ELF-1 (cell line): Measurements from ENCODE around the gene F10.

Experiments
- DNase-seq: peaks from one replicate; pipeline ENCODE4 v3.0.0-alpha.2; 2016; ENCODE audit warnings: low read depth, low spot score

Gene F10

DNA sequence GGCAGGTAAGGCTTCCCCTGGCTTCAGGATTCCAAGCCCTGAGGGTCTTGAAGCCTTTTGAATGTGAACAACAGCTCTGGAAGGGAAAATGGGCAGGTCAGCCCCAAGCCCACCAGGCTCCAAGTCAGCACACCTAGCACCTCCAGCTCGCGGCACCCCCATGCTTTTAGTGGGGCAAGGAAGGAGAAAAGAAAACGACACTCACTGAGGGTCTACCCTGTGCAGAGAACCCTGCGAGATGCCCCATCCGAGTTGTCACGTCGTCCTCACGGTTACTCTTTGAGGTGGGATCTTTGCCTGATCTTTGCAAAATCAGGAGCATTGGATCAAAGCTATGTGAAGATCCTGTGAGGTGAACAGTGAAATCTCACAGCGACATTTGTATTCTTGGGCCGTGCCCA is 5.7 kb upstream of the F10 start:
- no peak for DNase-seq

DNA sequence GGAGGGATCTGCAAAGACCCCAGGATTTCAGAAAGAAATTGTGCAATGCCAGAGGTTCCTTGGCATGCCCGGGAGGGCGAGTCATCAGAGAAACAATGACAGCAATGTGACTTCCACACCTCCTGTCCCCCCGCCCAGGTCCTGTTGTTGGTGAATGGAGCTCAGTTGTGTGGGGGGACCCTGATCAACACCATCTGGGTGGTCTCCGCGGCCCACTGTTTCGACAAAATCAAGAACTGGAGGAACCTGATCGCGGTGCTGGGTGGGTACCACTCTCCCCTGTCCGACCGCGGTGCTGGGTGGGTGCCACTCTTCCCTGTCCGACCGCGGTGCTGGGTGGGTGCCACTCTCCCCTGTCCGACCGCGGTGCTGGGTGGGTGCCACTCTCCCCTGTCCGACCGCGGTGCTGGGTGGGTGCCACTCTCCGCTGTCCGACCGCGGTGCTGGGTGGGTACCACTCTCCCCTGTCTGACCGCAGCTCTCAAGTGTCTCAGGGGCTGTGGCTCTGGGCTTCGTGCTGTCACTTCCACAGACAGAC is 5.2 kb upstream of the F10 start:
- DNase-seq, result no peak

DNA sequence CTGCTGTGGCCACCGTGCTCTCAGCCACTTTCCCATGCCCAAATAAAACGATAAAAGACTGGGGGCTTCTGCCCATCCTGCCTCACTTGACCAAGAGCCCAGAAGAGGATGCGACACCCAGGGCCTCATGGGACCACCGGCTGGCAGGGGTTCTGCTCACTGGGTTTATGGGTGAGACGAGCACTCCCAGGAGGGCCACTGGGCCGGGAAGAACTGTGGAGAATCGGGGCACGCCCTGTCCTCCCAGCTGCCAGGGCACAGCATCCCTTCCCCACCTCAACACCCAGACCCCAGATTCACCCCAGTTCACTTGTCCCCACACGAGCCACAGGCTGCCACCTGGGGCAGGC is 4.7 kb upstream of the F10 start:
- DNase-seq, result no peak

DNA sequence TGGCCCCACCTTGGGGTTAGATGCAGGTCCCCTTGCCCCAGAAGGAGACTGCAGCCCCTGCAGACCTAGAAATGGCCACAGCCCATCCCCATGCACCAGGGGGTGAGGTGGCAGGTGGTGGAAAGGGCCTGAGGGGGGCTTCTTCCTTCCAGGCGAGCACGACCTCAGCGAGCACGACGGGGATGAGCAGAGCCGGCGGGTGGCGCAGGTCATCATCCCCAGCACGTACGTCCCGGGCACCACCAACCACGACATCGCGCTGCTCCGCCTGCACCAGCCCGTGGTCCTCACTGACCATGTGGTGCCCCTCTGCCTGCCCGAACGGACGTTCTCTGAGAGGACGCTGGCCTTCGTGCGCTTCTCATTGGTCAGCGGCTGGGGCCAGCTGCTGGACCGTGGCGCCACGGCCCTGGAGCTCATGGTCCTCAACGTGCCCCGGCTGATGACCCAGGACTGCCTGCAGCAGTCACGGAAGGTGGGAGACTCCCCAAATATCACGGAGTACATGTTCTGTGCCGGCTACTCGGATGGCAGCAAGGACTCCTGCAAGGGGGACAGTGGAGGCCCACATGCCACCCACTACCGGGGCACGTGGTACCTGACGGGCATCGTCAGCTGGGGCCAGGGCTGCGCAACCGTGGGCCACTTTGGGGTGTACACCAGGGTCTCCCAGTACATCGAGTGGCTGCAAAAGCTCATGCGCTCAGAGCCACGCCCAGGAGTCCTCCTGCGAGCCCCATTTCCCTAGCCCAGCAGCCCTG is 4.2 kb upstream of the F10 start:
- DNase-seq, result no peak

DNA sequence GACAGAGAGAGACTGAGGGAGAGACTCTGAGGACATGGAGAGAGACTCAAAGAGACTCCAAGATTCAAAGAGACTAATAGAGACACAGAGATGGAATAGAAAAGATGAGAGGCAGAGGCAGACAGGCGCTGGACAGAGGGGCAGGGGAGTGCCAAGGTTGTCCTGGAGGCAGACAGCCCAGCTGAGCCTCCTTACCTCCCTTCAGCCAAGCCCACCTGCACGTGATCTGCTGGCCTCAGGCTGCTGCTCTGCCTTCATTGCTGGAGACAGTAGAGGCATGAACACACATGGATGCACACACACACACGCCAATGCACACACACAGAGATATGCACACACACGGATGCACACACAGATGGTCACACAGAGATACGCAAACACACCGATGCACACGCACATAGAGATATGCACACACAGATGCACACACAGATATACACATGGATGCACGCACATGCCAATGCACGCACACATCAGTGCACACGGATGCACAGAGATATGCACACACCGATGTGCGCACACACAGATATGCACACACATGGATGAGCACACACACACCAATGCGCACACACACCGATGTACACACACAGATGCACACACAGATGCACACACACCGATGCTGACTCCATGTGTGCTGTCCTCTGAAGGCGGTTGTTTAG is 3.3 kb upstream of the F10 start:
- no peak for DNase-seq

DNA sequence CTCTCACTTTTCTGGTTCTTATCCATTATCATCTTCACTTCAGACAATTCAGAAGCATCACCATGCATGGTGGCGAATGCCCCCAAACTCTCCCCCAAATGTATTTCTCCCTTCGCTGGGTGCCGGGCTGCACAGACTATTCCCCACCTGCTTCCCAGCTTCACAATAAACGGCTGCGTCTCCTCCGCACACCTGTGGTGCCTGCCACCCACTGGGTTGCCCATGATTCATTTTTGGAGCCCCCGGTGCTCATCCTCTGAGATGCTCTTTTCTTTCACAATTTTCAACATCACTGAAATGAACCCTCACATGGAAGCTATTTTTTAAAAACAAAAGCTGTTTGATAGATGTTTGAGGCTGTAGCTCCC is 2.8 kb upstream of the F10 start:
- DNase-seq, result no peak

DNA sequence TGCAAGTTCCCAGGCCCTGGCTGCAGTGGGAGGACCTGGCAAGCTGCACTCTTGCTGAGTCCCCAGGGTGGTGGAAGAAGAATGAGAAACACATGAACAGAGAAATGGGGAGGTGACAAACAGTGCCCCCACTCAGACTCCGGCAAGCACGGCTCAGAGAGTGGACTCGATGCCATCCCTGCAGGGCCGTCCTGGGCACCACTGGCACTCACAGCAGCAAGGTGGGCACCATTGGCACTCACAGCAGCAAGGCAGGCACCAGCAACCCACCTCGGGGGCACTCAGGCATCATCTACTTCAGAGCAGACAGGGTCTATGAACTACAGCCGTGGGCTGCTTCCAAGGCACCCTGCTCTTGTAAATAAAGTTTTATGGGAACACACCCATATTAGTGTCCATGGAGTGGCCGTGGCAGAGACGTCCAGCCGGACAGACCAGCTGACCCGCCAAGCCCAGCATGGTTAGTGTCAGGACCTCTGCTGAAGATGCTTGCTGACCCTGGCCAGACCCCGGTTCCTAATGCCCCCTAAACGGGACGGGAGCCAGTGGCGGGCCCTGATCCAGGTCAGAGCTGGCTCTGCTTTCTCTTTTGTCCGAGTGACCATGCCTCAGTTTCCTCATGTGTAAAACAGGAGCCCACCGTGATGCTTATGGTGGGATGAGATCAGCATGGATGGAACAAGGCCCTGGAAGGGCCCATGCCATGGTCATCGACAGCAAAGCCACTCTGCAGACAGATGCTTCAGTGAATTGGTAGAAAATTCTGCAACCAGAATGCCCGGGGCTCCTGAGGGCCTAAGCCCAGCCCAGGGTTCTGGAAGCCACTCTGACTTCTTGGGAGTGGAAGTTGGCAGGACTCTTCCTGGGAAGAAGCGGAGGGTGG is 2.1 kb upstream of the F10 start:
- DNase-seq, result no peak

DNA sequence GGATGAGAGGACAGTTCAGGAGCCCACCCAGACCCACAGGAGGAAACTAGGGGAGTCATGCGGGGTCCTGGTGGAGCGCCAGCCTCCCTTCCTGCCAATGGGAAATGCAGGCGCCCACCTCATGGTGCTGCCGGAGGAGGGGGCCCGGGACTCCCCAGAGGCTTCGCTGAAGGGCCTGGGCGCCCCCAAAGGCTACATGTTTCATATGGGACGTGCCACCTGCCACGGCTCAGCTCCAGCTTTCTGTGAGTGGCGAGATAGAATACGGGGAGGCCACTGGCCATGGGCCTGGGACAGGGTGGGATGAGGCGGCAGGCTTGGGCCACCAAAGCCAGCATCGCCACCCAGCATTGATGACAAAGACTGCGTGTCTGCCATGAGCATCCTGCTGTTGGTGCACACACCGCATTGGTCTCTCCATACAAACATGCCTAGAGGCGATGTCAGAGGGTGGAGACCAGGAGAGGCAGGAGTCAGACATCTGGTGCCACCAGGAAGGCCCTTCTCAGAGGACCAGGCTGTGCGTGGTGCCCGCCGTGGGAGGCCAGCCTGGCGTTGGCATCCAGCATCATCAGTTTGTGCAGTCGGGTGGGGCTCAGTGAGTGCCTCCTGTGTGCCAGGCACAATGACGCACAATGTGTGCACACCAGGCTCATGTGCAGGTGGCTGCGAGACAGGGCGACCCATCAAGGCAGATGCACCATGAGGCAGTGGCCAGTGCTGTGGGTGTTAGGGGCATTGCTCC is 1.2 kb upstream of the F10 start:
- no peak for DNase-seq

DNA sequence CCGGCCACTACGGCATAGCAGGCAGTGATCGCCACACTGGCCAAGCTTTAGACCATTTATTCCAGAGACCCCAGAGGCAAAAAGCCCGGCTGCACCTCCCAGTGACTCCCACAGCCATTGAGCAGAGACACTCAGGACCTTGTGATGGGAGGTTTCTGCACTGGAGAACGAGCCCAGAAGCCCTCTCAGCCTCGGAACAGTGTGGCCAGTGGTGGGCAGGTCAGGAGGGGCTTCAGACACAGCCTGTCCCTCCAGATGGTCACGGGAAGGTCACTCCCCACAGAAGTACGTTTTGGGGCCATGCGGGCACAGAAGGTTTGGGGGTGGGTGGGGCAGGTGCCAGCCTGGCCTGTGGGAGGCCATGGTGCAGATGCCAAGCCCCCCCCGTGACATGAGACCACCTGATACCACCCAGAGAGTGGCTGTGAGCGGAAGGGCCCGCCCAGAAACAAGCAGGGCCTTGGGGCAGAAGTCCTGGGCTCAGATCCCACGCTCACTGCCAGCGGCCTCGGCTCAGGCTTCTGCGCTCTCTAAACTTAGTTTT is 599 bp upstream of the F10 start:
- DNase-seq, result no peak

DNA sequence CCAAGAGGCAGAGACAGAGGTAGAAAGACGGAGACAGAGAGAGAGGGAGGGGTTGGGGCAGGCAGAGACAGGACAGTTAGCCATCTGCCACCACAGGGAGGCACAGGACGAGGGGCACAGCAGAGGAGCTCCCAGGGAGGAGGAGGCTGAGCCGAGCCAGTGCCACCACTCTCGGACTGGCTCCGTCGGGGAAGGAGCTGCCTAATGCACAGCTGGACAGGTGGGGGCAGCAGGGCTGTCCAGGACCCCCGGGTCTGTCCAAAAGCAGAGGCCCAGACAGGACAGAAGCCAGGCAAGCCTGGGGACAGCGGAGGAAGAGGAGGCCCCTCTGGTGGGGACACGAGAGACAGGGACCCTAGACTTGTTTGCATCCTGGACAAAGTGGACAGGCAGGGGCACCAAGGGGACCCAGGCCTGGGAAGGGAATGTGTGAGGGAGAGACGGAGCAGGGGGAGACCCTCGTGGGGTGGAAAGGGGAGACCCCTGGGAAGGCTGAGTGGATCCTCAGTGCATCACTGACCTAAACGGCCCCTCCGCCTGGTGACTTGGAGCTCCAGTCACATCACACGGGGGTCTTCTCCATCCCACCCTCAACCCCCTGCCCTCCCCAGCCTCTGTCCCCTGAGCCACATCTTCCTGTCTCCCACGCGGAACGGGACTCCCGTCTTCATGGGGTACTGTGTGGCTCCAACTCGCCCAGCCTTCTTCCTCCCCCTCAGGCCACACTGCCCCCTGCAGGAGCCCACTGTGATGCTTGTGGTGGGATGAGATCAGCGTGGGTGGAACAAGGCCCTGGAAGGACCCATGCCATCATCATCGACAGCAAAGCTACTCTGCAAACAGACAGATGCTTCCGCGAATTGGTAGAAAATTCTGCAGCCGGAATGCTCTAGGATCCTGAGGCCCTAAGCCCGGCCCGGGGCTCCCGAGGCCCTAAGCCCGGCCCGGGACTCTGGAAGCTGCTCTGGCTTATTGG is 915 bp downstream of the F10 start:
- DNase-seq, result no peak

DNA sequence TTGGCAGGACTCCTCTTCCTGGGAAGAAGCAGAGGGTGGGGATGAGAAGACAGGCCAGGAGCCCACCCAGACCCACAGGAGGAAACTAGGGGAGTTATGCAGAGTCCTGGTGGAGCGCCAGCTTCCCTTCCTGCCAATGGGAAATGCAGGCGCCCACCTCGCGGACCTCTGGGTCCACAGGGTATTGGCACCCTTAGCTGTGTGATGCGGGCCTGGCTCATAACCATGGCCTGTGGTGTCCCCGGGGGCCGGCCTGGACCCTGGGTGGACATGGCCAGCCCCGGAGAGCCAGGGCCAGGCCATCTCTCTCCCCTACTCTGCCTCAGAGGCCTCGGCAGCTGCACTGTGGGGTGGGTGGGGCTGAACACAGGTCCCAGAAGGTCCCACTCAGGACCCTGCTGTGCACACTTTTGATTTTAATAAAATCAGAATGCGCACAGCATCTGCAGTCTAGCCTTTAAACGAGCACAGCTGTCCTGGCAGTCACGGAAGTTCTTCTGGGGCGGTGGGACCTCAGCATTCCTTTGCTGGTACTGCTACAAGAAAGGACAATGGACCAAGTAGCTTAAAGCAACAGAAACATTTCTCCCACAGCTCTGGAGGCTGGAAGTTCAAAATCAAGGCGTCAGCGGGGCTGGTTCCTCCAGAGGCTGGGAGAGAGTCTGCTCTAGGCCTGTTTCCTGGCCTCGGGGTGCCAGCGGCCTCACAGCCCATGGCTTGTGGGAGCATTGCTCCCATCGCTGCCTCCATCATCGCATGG is 1.8 kb downstream of the F10 start:
- no peak for DNase-seq

DNA sequence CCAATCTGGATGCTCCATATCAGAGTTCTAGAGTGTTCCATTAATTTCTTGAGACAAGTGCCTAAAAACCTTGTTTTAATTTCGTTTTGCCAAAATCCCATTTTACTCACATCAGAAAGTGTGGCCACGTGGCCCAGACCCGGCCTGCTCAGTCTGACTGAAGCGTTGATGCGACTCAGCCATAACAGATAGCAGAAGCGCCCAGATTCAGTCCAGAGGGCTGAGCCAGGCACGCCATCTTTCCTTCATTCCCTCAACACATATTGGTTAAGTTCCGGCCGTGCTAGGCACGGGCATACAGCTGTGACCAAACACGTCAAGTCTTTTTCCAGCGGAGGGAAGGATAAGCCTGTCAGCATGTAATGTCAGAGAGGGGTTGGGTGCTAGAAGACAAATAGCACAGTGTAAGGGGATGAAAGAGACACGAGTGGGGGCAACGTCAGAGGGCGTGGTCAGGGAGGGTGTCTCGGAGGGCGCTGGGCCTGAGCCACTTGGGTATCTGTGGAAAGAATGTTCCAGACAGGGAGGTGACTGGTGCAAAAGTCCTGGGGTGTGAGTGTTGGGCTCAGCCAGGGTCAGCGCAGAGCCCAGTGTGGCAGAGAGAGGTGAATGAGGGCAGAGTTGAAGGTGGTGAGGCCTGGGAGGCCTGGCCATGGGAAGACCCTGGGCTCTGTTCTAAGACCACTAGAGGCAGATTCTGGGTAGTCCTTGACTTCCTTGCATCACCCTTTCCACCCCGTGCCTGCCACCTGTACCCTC is 3.1 kb downstream of the F10 start:
- no peak for DNase-seq

DNA sequence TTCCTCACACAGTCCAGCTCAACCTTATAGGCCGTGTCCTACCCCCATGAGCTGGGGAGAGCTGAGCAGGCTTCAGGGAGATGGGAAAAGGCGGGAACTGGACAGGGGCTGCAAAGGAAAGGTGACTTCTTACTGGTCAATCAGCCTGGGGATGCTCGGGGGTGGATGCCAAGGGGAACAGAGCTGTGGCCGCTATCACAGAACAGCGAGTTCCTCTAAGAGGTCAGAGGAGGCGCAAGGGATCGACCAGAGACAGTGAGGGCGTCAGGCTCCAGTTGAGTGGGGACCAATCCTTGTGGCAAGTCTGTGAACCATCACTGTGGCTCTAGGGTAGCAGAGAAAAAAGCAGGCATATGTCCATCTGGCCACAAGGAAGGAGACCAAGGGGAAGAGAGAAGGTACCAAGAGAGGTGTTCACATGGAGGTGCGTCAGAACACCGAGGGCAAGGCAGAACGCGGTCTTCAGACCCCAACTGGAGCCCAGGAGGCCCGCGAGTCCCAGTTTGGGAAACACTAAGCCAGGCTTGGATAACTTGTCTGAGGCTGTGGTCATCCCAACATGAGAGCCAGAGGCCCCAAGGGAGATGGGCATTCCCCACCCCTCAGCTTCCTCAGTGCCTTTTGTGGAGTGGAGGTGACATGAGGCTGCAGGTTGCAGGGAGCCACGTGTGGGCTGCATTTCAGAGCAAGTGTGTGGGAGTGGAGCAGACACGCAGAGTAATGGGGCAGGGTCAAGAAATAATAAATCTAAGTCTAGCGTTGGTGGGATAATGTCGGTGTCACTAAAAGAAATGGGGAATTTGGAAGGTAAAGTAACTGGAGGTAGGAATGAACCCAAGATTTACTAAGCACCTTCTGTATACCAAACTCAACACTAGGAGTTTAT is 3.9 kb downstream of the F10 start:
- no peak for DNase-seq

DNA sequence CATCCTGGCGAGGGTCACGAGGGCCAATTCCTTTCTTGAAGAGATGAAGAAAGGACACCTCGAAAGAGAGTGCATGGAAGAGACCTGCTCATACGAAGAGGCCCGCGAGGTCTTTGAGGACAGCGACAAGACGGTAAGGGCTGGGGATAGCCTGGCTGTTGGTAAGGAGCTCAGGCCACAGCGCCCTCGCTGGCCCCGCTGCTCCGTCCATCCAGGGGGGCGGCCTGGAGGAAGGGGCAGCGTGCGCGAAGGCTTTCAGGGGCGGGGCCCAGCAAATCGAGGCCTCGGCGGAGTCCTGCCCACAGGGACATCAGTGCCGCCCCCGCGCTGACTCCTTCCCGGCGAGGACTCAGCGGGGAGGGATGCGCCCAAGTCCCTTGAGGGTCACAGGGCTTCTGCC is 6.9 kb downstream of the F10 start:
- DNase-seq, result no peak

DNA sequence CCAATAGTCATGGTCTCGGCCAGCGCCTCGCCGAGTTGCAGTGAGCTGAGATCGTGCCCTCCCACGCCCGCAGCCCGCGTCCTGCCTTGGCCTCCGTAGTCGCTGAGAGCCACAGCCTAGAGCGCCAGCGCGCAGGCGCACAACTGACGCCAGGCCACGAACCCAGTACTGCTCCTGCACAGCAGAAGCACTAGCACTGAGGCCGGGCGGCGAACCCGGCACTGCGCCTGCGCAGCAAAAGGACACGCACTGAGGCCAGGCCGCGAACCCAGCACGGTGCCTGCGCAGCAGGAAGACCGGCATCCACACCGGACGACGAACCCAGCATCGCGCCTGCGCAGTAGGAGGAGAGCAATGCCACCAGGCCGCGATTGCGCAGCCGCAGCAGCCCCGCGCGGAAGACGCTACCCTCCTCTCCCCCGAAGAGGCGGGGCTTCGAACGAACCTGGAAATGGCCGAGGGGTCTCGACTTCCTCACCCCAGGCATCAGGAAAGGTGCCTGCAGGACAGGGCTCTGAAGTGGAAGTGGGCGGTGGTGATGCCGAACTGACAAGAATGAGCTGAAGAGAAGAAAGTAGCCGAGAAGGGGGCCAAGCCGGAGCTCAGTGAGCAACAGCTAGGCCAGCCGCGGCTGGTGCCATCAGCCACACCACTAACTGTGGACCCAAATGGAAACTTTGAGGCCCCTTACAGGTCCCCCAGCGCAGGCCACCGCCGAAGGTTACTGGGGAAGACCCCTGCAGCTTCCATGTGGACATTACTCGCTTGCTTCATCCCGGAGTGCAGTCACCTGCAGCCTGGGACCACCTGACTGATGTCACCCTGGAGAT is 7.5 kb downstream of the F10 start:
- DNase-seq, result peak; percentile 81

DNA sequence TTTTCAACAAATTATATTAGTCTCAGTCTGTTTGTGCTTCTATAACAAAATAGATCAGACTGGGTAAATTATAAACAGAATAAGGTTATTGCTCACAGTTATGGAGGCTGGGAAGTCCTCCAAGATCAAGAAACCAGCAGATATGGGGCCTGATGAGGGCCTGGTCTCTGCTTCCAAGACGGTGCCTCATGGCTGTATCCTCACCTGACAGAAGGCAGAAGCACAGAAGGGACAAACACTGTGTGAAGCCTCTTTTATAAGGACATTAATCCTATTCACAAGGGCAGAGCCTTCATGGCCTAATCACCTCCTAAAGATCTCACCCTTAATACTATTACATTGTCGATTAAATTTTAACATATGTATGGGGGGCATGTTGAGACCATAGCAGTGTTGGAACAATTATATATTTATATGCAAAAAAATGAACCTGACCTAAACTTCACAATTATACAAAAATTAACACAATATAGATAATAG is 12.7 kb downstream of the F10 start:
- no peak for DNase-seq
